Measurements from ENCODE around the gene MTG2.

MTG2 gene

DNA sequence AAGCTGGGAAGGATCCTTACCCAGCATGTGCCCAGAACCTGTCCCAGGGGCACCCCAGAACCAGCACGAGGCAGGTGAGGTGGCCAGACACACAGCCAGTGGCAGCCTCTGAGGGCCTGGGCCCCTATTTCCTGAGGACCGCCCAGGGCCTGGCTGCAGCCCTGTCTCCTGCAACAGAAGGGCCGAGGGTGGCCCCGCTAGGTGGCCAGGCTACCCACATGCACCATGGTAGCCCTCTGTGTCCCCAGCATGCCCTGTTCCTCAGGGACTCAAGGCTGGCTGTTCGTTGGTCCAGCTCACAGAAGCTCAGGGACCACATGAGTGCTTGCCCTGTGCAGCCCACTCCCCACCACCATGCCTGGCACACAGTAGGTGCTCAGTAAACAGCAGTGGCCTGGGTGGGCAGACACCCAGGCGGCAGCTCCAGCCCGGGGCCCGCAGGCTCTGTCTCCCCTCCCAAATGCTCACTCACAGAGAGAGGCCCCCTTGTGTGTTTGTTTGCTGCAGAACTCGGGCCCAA is 29.0 kb downstream of the MTG2 start:
- no peaks in the 10 kb centered on the region for H3K36me3 ChIP-seq (replicated peaks; ENCODE audit: low read depth, low read length)
- H3K27me3 ChIP-seq (ENCODE audit: low read depth, low read length), result peaks cover 3% of the 10 kb centered on the region; the same call in 1 of the 2 replicates
- H4K20me1 ChIP-seq (ENCODE audit: insufficient read depth, low read length), result no peaks in the 10 kb centered on the region
- TF ChIP-seq, protein P1, sequence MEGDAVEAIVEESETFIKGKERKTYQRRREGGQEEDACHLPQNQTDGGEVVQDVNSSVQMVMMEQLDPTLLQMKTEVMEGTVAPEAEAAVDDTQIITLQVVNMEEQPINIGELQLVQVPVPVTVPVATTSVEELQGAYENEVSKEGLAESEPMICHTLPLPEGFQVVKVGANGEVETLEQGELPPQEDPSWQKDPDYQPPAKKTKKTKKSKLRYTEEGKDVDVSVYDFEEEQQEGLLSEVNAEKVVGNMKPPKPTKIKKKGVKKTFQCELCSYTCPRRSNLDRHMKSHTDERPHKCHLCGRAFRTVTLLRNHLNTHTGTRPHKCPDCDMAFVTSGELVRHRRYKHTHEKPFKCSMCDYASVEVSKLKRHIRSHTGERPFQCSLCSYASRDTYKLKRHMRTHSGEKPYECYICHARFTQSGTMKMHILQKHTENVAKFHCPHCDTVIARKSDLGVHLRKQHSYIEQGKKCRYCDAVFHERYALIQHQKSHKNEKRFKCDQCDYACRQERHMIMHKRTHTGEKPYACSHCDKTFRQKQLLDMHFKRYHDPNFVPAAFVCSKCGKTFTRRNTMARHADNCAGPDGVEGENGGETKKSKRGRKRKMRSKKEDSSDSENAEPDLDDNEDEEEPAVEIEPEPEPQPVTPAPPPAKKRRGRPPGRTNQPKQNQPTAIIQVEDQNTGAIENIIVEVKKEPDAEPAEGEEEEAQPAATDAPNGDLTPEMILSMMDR (IDR thresholded peaks at IDR 0.05; ENCODE audit: low read depth, low read length), result no peak
- no peak for TF ChIP-seq EZH2phosphoT487 (IDR thresholded peaks at IDR 0.05; ENCODE audit: low read depth)
- H3K4me2 ChIP-seq (ENCODE audit: low read length), result no peak overlapping the region
- H3K4me3 ChIP-seq (ENCODE audit: low read length), result no peak overlapping the region
- no peak overlapping the region for H2AFZ ChIP-seq (ENCODE audit: low read depth, low read length)
- no peak overlapping the region for H3K9ac ChIP-seq (ENCODE audit: low read length)
- H3K4me1 ChIP-seq (ENCODE audit: low read length), result no peaks in the 10 kb centered on the region
- no peaks in the 10 kb centered on the region for H3K79me2 ChIP-seq (ENCODE audit: low read length)
- H3K9me3 ChIP-seq (ENCODE audit: insufficient read depth, low read length), result no peaks in the 10 kb centered on the region
- no peak overlapping the region for H3K27ac ChIP-seq (ENCODE audit: low read length)

- Histone ChIP-seq H2AFZ (ENCODE audit: low read depth, low read length) (no peak overlapping the region), H4K20me1 (ENCODE audit: insufficient read depth, low read length) (no peaks in the 10 kb centered on the region), H3K9ac (ENCODE audit: low read length) (no peak overlapping the region)
Observed at GRCh38 chr20:62212299-62212698, 29.5 kb downstream of the MTG2 start.

DNA sequence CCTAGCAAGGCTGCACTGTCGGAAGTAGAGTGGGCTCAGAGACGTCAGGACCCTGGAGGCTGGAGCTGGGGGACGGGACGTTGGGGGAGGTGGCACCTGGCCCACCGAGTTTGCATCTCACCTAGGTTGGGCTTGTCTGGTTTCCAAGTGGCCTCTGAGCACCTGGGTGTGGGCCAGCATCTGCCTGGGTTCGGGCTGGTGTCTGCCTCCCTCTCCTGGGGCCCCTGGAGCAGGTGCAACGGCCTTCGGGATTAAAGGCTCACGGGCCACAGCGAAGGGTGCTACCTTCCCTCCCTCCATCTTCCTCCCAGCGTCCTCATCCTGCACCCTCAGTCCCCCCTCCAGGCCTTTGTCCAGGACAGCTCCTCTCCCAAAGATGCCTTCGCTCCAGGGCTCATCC is 31.2 kb downstream of the MTG2 start:
- Histone ChIP-seq H4K20me1 (ENCODE audit: insufficient read depth, low read length) (no peaks in the 10 kb centered on the region), H3K79me2 (ENCODE audit: low read length) (no peaks in the 10 kb centered on the region), H3K4me3 (ENCODE audit: low read length) (no peak overlapping the region), H3K4me2 (ENCODE audit: low read length) (no peak overlapping the region), H3K9ac (ENCODE audit: low read length) (no peak overlapping the region), H3K9me3 (ENCODE audit: insufficient read depth, low read length) (no peaks in the 10 kb centered on the region), H3K27me3 (ENCODE audit: low read depth, low read length) (peaks cover 3% of the 10 kb centered on the region; the same call in 1 of the 2 replicates), H2AFZ (ENCODE audit: low read depth, low read length) (no peak overlapping the region), H3K27ac (ENCODE audit: low read length) (no peak overlapping the region), H3K36me3 (replicated peaks; ENCODE audit: low read depth, low read length) (no peaks in the 10 kb centered on the region), H3K4me1 (ENCODE audit: low read length) (no peaks in the 10 kb centered on the region)
- TF ChIP-seq EZH2phosphoT487 (IDR thresholded peaks at IDR 0.05; ENCODE audit: low read depth), result no peak

More at GRCh38 chr20:62212299-62212698, 29.5 kb downstream of the MTG2 start:
- peaks cover 3% of the 10 kb centered on the region; the same call in 1 of the 2 replicates for H3K27me3 ChIP-seq (ENCODE audit: low read depth, low read length)
- TF ChIP-seq EZH2phosphoT487 (IDR thresholded peaks at IDR 0.05; ENCODE audit: low read depth), result no peak
- TF ChIP-seq, protein P1 (IDR thresholded peaks at IDR 0.05; ENCODE audit: low read depth, low read length), result no peak
- no peaks in the 10 kb centered on the region for H3K36me3 ChIP-seq (replicated peaks; ENCODE audit: low read depth, low read length)
- H3K4me1 ChIP-seq (ENCODE audit: low read length), result no peaks in the 10 kb centered on the region
- H3K4me3 ChIP-seq (ENCODE audit: low read length), result no peak overlapping the region
- no peak overlapping the region for H3K4me2 ChIP-seq (ENCODE audit: low read length)
- no peaks in the 10 kb centered on the region for H3K9me3 ChIP-seq (ENCODE audit: insufficient read depth, low read length)
- no peak overlapping the region for H3K27ac ChIP-seq (ENCODE audit: low read length)
- H3K79me2 ChIP-seq (ENCODE audit: low read length), result no peaks in the 10 kb centered on the region

GRCh38 chr20:62215020-62215990 is 32.5 kb downstream of the MTG2 start:
- Histone ChIP-seq H3K36me3 (replicated peaks; ENCODE audit: low read depth, low read length) (no peaks in the 10 kb centered on the region), H3K9ac (ENCODE audit: low read length) (no peak overlapping the region), H3K4me2 (ENCODE audit: low read length) (no peak overlapping the region), H2AFZ (ENCODE audit: low read depth, low read length) (no peak overlapping the region), H3K9me3 (ENCODE audit: insufficient read depth, low read length) (no peaks in the 10 kb centered on the region), H3K79me2 (ENCODE audit: low read length) (no peaks in the 10 kb centered on the region), H4K20me1 (ENCODE audit: insufficient read depth, low read length) (no peaks in the 10 kb centered on the region), H3K4me3 (ENCODE audit: low read length) (no peak overlapping the region), H3K27me3 (ENCODE audit: low read depth, low read length) (peaks cover 3% of the 10 kb centered on the region; the same call in 1 of the 2 replicates), H3K4me1 (ENCODE audit: low read length) (no peaks in the 10 kb centered on the region), H3K27ac (ENCODE audit: low read length) (no peak overlapping the region)
- TF ChIP-seq EZH2phosphoT487 (IDR thresholded peaks at IDR 0.05; ENCODE audit: low read depth), result no peak
- TF ChIP-seq, protein P1 (IDR thresholded peaks at IDR 0.05; ENCODE audit: low read depth, low read length), result no peak
